GM18519 (cell line): Measurements from ENCODE around the gene PAK6.

Experiments
- ATAC-seq: cut with Tn5 transposase; IDR thresholded peaks from one replicate; pipeline ENCODE4 v1.9.1; 2021; ENCODE audit warnings: mild to moderate bottlenecking, moderate library complexity; ENCODE audit not compliant: unreplicated experiment, low FRiP score

PAK6 gene

DNA sequence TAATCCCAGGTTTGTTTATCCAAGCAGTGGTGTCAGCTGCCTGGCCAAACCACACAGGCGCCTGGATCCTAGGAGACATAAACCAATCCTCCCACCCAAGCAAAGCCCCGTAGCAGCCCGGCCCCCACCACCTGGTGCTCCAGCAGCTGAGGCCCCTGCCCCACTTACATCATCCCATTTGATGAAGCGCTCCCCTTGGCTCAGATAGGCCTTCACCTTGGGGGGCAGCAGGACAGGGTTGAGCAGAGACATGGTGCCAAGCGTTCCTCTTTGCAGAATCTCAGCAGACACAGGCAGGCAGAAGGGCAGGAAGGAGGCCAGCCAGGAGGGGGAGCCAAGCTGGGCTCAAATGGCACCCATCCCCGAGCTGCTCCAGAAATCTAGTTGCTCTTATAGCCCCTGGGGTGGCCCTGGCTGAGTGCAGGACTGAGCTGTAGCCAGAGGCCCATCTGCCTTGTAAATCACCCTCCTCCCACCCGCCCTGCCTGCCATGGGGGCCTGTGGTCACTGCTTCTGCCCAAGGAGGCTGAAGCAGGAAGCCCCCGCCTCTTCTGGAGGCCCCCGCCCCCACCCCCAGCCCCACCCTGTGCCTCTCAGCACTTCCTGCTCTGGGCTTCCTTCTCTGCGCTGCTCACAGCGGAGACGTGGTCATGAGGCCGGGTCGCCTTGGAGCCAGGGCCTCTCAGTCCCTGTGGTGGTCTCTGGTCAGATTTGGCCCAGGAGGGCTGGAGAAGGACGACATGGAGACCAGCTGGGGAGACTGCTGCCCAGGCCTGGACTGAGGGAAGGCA, 68.8 kb downstream of the PAK6 start, which contains the start of gene PLCB2:
TSS of gene PLCB2 (minus strand) at position 515 of the 791 bp plus-strand sequence. CDS start at position 252, 263 bp downstream.
- no peak for ATAC-seq

GRCh38 chr15:40309344-40309862, 70.5 kb downstream of the PAK6 start:
- ATAC-seq: no peak

GRCh38 chr15:40310001-40310959, 71.4 kb downstream of the PAK6 start:
- no peak for ATAC-seq

GRCh38 chr15:40310993-40311392, 72.1 kb downstream of the PAK6 start:
- no peak for ATAC-seq

DNA sequence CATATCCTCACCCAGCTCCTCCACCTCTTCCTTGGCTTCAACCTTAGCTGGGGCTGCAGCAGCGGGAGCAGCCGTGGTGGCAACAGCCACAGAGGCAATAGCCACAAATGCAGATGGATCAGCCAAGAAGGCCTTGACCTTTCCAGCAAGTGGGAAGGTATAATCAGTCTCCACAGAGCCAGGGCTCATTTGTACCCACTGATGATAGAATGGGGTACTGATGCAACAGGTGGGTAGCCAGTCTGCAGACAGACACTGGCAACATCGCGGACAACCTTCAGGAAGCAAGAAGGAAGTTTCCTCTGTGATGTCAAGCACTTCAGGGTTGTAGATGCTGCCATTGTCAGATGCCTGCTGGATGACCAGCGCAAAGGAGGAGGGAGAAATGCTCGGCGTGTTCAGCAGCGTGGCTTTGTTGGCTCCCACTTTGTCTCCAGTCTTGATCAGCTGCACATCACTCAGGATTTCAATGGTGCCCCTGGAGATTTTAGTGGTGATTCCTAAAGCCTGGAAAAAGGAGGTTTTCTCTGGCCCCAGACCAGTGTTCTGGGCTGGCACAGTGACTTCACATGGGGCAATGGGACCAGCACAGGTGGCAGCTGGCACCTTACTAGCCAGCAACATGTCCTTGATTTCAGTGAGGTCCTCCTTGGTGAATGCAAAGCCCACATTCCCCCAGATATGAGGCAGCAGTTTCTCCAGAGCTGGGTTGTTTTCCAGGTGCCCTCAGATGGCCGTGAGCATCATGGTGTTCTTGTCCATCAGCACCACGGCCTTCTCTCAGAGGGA, 73.7 kb downstream of the PAK6 start:
- no peak for ATAC-seq

GRCh38 chr15:40313531-40314398, 74.9 kb downstream of the PAK6 start:
- no peak for ATAC-seq

DNA sequence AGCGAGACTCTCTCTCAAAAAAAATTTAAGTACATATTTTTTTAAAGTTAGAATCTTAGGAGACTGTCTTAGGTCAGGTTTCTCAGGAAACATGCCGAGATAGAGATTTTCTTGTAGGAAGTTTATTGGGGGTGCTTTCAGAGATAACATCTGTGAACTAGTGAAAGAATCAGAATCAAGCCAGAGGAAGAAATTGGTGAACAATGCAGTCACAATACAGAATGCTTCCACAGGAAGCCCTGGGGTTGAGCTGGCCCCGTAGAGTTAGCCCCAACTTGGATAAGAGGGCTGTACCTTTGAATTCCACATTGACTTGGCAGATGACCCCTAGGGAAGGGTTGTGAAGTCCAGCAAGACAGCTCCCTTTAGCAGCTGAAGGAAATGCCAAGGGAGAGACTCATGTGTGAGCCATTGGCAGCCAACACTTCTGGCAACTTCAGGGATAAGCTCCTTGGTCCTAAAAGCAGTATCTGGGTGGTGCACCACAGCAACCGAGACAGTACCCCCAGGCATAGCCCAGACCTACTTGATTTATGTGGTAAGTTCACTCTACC, 75.9 kb downstream of the PAK6 start:
- no peak for ATAC-seq

GRCh38 chr15:40316931-40317330, 78.1 kb downstream of the PAK6 start:
- no peak for ATAC-seq

GRCh38 chr15:40317580-40317979, 78.7 kb downstream of the PAK6 start:
- ATAC-seq: no peak

DNA sequence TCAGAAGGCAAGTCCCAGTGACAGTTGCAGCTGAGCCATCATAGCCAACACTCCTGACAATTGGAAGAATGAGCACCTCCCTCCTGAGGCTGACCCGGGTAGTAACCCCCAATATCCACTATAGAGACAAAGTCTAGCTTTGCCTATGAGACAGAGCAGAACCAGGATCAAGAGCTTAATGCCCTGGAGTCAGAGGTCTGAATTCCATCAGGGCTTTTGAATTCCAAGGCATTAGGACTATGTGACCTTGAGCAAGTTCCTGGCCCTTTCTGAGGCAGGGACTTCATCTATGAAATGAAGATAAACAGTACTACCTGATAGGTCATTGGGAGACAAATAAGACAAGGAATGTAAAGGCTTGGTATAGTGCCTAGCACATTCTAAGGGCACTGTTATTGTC, 81.5 kb downstream of the PAK6 start:
- ATAC-seq: no peak

DNA sequence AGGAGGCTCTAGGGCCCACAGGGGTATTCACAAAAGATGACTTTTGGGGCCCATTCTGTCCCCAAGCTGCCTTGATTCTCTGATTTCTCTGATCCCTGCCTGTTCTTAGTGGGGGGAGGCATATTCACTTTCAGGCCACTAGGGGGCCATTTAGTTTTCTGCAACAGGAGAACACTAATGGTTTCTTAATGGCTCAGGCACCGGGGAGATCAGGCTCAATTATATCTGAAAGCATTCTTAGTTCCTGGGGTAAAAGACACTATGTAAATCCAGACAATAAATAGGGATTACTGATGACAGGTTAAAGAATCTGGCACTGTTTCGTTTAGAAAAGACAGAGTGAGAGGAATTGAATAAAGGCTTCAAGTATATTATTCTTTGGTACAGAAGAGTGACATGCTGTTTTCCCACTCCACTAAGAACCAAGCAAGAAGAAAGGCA, 82.1 kb downstream of the PAK6 start:
- ATAC-seq: no peak

DNA sequence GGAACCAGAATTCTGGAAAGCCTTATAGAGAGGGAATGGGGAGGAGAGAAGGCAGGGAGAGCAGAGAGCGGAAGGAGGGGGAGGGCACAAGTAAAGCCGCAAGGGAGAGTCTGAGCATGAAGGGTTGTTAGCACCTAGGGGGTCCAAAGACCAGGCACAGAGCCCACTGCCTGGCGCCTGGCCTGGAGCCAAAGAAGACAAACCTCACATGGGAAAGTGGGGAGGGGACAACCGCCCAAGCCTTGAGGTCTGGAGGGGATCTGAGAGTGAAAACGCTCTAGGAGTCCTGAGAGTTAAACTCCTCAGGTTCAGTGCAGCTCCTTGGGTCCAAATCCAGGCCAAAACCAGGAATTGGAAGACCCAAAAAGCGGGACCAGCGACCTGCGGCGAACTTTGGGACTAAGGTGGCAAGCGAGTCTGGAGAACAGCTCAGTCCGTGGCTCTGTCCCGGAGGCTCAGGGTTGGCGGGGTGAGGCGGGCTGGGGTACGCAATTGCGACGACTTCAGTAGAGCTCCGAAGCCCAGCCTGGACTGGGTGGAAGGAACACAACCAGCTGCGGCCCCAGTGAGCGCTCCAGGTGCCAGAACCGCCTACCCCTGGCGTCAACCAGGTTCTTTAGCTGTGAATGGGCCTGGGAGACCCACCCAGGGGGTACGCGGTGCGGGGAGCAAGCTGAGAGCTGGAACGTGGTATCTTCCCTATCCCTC, 83.8 kb downstream of the PAK6 start:
- ATAC-seq: no peak

DNA sequence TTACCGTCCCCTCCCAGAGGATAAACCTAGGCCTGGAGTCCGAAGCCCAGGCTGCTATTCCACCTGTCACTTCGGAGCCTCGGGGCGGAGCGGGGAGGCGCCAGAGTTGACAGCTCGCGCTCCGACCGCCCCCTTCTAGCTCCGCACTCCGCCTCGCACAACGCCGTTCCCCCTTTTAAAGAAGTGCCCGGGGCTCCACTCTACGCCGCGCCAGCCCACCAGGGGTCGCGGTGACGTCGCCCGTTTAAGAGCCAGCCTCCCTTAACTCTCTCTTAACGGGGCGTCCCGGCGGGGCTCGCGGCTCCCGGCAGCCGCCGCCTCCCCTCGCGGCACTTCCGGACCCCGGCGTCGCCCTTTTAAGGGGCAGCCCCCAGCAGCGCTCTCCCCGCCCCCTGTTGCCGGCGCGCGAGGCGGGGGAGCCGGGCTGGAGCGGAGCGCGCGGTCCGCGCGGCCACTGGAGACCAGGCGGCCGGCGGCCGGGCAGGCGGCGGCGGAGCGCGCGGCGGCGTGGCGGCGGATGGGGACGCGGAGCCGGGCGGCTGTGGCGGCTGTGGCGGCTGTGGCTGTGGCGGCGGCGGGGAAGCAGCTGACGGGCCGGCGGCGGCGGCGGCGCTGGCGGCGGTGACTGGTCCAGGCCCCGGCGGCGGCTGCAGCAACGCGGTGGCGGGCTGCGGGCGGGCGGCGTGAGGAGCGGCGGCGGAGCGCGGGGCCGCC, 84.5 kb downstream of the PAK6 start, which contains the start of gene INAFM2:
TSS of gene INAFM2 (plus strand) at position 454 of the 714 bp plus-strand sequence. CDS start 364 bp downstream, outside the sequence.
- ATAC-seq: peak; percentile 83

DNA sequence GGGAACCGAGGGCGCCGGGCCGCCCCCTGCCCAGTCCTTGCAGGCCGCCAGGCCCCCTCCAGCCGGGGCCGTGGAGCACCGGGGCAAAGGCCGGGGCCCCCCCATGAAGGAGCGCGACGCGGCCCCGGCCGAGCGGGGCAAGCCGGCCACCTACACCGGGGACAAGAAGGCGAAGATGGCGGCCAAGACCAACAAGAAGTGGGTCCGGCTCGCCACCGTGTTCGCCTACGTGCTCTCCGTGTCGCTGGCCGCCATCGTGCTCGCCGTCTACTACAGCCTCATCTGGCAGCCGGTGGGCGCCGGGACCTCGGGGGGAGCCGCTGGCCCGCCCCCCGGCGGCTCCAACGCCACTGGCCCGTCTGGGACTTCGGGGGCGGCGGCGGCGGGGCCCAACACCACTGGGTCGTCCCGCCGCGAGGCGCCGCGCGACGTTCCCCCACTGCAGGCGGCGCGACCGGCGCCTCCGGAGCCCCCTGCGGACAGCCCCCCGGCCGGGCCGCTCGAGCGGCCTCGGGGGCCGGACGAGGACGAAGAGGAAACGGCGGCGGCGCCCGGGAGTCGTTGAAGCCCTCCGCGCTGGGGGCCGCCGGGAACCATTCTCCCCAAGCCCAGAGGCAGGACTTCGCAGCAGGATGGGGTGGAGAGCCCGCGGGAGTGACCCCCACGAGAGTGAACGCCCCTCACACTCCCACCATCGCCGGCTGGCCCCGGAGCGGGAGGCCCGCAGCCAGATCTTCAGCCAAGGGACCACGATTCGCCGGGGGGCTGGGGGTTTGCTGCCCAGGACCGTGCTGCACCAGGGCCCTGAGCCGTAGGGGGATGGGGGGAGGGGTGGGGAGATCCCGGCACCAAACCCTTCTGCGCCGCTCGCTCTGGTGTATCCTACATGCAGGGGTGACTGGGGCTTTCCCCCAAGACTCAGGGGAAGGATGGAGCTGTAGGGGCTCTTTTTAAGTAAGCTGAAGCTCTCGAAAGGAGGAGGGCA, 85.4 kb downstream of the PAK6 start:
- no peak for ATAC-seq

DNA sequence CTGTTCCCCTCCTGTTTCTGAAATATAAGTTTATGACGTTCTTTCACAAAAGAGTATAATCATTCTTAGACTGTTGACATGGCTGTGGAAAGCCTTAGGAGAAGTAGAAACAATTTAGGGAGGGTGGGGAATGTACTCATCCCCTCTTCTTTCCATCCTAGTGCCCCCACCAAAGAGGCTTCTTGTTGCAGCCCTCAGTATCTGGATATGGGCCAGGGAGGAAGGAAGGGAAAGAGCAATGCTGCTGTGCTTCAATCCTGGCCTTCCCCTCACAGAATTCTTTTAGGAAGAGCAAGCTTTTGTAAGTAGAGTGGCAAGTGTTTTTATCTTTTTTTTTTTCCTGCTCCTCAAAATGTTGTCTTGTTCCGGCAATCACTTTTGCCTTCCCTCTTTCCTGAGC, 86.3 kb downstream of the PAK6 start:
- no peak for ATAC-seq

- ATAC-seq: no peak
Measured at GRCh38 chr15:40325700-40326099, 86.8 kb downstream of the PAK6 start.
